ENCODE data around the gene SLX9.
"Not testable (repeated sequence)": the region's sequence is repeated elsewhere in the genome, so short reads cannot be mapped to it uniquely, and the experiment has no call there.

Gene SLX9

GRCh38 chr21:44928500-44929241 is 11.2 kb upstream of the SLX9 start:
- peaks cover 21% of the 10 kb centered on the region for H3K4me1 ChIP-seq (ENCODE audit: insufficient read depth, low read length)
- WGBS = 75% methylated on average over 16 of the region's 16 CpGs
- not testable (repeated sequence) for H3K9ac ChIP-seq (ENCODE audit: low read depth, low read length)

GRCh38 chr21:44929242-44929798 is 10.5 kb upstream of the SLX9 start:
- H3K4me1 ChIP-seq (ENCODE audit: insufficient read depth, low read length) = peaks cover 21% of the 10 kb centered on the region
- H3K4me3 ChIP-seq (ENCODE audit: low read length) = no peak overlapping the region
- H3K36me3 ChIP-seq (ENCODE audit: insufficient read depth, low read length) = no peaks in the 10 kb centered on the region
- no peak overlapping the region for H3K9ac ChIP-seq (ENCODE audit: low read depth, low read length)
- H3K27ac ChIP-seq (ENCODE audit: low read depth, low read length) = no peak overlapping the region
- WGBS = 80% methylated on average over 6 of the region's 6 CpGs
- H3K27me3 ChIP-seq (ENCODE audit: insufficient read depth, low read length) = peaks cover 79% of the 10 kb centered on the region
- no peaks in the 10 kb centered on the region for H3K9me3 ChIP-seq (ENCODE audit: insufficient read depth, low read depth, low read length)

More at GRCh38 chr21:44928500-44929241, 11.2 kb upstream of the SLX9 start:
- H3K36me3 ChIP-seq (ENCODE audit: insufficient read depth, low read length); H3K9me3 ChIP-seq (ENCODE audit: insufficient read depth, low read depth, low read length); H3K4me3 ChIP-seq (ENCODE audit: low read length); H3K27ac ChIP-seq (ENCODE audit: low read depth, low read length): not testable (repeated sequence)
- peaks cover 77% of the 10 kb centered on the region for H3K27me3 ChIP-seq (ENCODE audit: insufficient read depth, low read length)

- WGBS = 35% methylated on average over 9 of the region's 9 CpGs
- Histone ChIP-seq H3K4me3 (ENCODE audit: low read length) (no peak overlapping the region), H3K36me3 (ENCODE audit: insufficient read depth, low read length) (no peaks in the 10 kb centered on the region), H3K27ac (ENCODE audit: low read depth, low read length) (no peak overlapping the region), H3K9me3 (ENCODE audit: insufficient read depth, low read depth, low read length) (no peaks in the 10 kb centered on the region), H3K9ac (ENCODE audit: low read depth, low read length) (no peak overlapping the region), H3K4me1 (ENCODE audit: insufficient read depth, low read length) (peaks cover 21% of the 10 kb centered on the region), H3K27me3 (ENCODE audit: insufficient read depth, low read length) (peaks cover 79% of the 10 kb centered on the region)
These were observed 9.9 kb upstream of the SLX9 start for GRCh38 chr21:44929799-44930542.

GRCh38 chr21:44930543-44930981 is 9.3 kb upstream of the SLX9 start:
- Histone ChIP-seq H3K4me3 (ENCODE audit: low read length) (0 out of 2 replicates have a peak overlapping the region, but pooled peaks have one; percentile 42), H3K9me3 (ENCODE audit: insufficient read depth, low read depth, low read length) (no peaks in the 10 kb centered on the region), H3K27me3 (ENCODE audit: insufficient read depth, low read length) (peaks cover 79% of the 10 kb centered on the region), H3K36me3 (ENCODE audit: insufficient read depth, low read length) (no peaks in the 10 kb centered on the region), H3K27ac (ENCODE audit: low read depth, low read length) (no peak overlapping the region), H3K9ac (ENCODE audit: low read depth, low read length) (no peak overlapping the region), H3K4me1 (ENCODE audit: insufficient read depth, low read length) (peaks cover 21% of the 10 kb centered on the region)
- 26% methylated on average over 11 of the region's 12 CpGs for WGBS

- Histone ChIP-seq H3K36me3 (ENCODE audit: insufficient read depth, low read length) (no peaks in the 10 kb centered on the region), H3K4me3 (ENCODE audit: low read length) (peak overlapping the region; percentile 42), H3K4me1 (ENCODE audit: insufficient read depth, low read length) (peaks cover 21% of the 10 kb centered on the region), H3K9me3 (ENCODE audit: insufficient read depth, low read depth, low read length) (no peaks in the 10 kb centered on the region), H3K9ac (ENCODE audit: low read depth, low read length) (no peak overlapping the region), H3K27me3 (ENCODE audit: insufficient read depth, low read length) (peaks cover 79% of the 10 kb centered on the region), H3K27ac (ENCODE audit: low read depth, low read length) (no peak overlapping the region)
- 3% methylated on average over 19 of the region's 19 CpGs for whole genome bisulfite sequencing
These were observed 8.7 kb upstream of the SLX9 start for GRCh38 chr21:44931137-44931500.

GRCh38 chr21:44931501-44932407 is 8.1 kb upstream of the SLX9 start:
- H3K4me1 ChIP-seq (ENCODE audit: insufficient read depth, low read length) = peaks cover 15% of the 10 kb centered on the region
- no peaks in the 10 kb centered on the region for H3K9me3 ChIP-seq (ENCODE audit: insufficient read depth, low read depth, low read length)
- no peaks in the 10 kb centered on the region for H3K36me3 ChIP-seq (ENCODE audit: insufficient read depth, low read length)
- WGBS = 3% methylated on average over 78 of the region's 78 CpGs
- H3K27ac ChIP-seq (ENCODE audit: low read depth, low read length) = no peak overlapping the region
- H3K27me3 ChIP-seq (ENCODE audit: insufficient read depth, low read length) = peaks cover 72% of the 10 kb centered on the region
- peak overlapping the region; percentile 42 for H3K4me3 ChIP-seq (ENCODE audit: low read length)
- H3K9ac ChIP-seq (ENCODE audit: low read depth, low read length) = no peak overlapping the region

- no peak overlapping the region for H3K27ac ChIP-seq (ENCODE audit: low read depth, low read length)
- peaks cover 67% of the 10 kb centered on the region for H3K27me3 ChIP-seq (ENCODE audit: insufficient read depth, low read length)
- H3K4me1 ChIP-seq (ENCODE audit: insufficient read depth, low read length) = peaks cover 8% of the 10 kb centered on the region
- H3K4me3 ChIP-seq (ENCODE audit: low read length) = peak overlapping the region; percentile 32
- WGBS = 6% methylated on average over 68 of the region's 68 CpGs
- H3K36me3 ChIP-seq (ENCODE audit: insufficient read depth, low read length) = no peaks in the 10 kb centered on the region
- no peak overlapping the region; the same call in 1 of the 2 replicates for H3K9ac ChIP-seq (ENCODE audit: low read depth, low read length)
- no peaks in the 10 kb centered on the region for H3K9me3 ChIP-seq (ENCODE audit: insufficient read depth, low read depth, low read length)
These were observed 7.2 kb upstream of the SLX9 start for GRCh38 chr21:44932408-44933181.

GRCh38 chr21:44933199-44933917 is 6.5 kb upstream of the SLX9 start:
- Histone ChIP-seq H3K9ac (ENCODE audit: low read depth, low read length) (no peak overlapping the region), H3K4me3 (ENCODE audit: low read length) (no peak overlapping the region), H3K27me3 (ENCODE audit: insufficient read depth, low read length) (peaks cover 63% of the 10 kb centered on the region), H3K9me3 (ENCODE audit: insufficient read depth, low read depth, low read length) (no peaks in the 10 kb centered on the region), H3K36me3 (ENCODE audit: insufficient read depth, low read length) (no peaks in the 10 kb centered on the region), H3K4me1 (ENCODE audit: insufficient read depth, low read length) (no peaks in the 10 kb centered on the region), H3K27ac (ENCODE audit: low read depth, low read length) (no peak overlapping the region)
- 88% methylated on average over 25 of the region's 25 CpGs for WGBS

GRCh38 chr21:44933918-44934260 is 5.9 kb upstream of the SLX9 start:
- Histone ChIP-seq H3K4me1 (ENCODE audit: insufficient read depth, low read length) (no peaks in the 10 kb centered on the region), H3K27ac (ENCODE audit: low read depth, low read length) (no peak overlapping the region), H3K4me3 (ENCODE audit: low read length) (no peak overlapping the region), H3K9me3 (ENCODE audit: insufficient read depth, low read depth, low read length) (no peaks in the 10 kb centered on the region), H3K9ac (ENCODE audit: low read depth, low read length) (no peak overlapping the region), H3K27me3 (ENCODE audit: insufficient read depth, low read length) (peaks cover 59% of the 10 kb centered on the region), H3K36me3 (ENCODE audit: insufficient read depth, low read length) (no peaks in the 10 kb centered on the region)
- 93% methylated on average over 6 of the region's 6 CpGs for WGBS

- Histone ChIP-seq H3K36me3 (ENCODE audit: insufficient read depth, low read length) (no peaks in the 10 kb centered on the region), H3K9me3 (ENCODE audit: insufficient read depth, low read depth, low read length) (no peaks in the 10 kb centered on the region)
- WGBS = 92% methylated on average over 6 of the region's 6 CpGs
These were observed 5.6 kb upstream of the SLX9 start for GRCh38 chr21:44934276-44934675.

More at GRCh38 chr21:44934276-44934675, 5.6 kb upstream of the SLX9 start:
- Histone ChIP-seq H3K27ac (ENCODE audit: low read depth, low read length) (no peak overlapping the region), H3K27me3 (ENCODE audit: insufficient read depth, low read length) (peaks cover 56% of the 10 kb centered on the region), H3K4me3 (ENCODE audit: low read length) (no peak overlapping the region), H3K4me1 (ENCODE audit: insufficient read depth, low read length) (no peaks in the 10 kb centered on the region), H3K9ac (ENCODE audit: low read depth, low read length) (no peak overlapping the region)

Data from HUES64 (cell line).